Measurements from ENCODE around the gene KCNE1. TPM values are rescaled to one million over a fixed set of nuclear protein-coding genes. Genes with fewer than 3 reads are reported as not detected.

KCNE1 gene
- total and polyA plus RNA-seq, 2 experiments from 2014 or later, result 0.48 to 1.1 TPM

- H2AFZ ChIP-seq, result no peak overlapping the region
- no peaks in the 10 kb centered on the region for H4K20me1 ChIP-seq (ENCODE audit: insufficient read depth, poor library complexity, severe bottlenecking)
- peaks cover 22% of the 10 kb centered on the region for H3K4me1 ChIP-seq (ENCODE audit: insufficient read depth)
- no peaks in the 10 kb centered on the region for H3K27me3 ChIP-seq
- H3K27ac ChIP-seq, result no peak overlapping the region
- H3K9me2 ChIP-seq (replicated peaks; ENCODE audit: insufficient read depth), result no peaks in the 10 kb centered on the region
- no peak overlapping the region for H3K4me2 ChIP-seq
- no peak overlapping the region for H3K4me3 ChIP-seq
- H3K79me2 ChIP-seq, result no peaks in the 10 kb centered on the region
- H3K36me3 ChIP-seq (replicated peaks; ENCODE audit: insufficient read depth, low read depth), result no peaks in the 10 kb centered on the region
- TF ChIP-seq EZH2 (IDR thresholded peaks at IDR 0.05; ENCODE audit: borderline replicate concordance) (no peak), EZH2phosphoT487 (IDR thresholded peaks at IDR 0.05; ENCODE audit: low read depth, severe bottlenecking, unreplicated experiment) (no peak), CTCF (IDR thresholded peaks at IDR 0.05; ENCODE audit: poor library complexity) (no peak)
- 95% methylated on average over 8 of the region's 8 CpGs for WGBS (ENCODE audit: low lambda C conversion rate, missing lambda C conversion rate)
- H3K9me3 ChIP-seq (ENCODE audit: low read depth), result no peaks in the 10 kb centered on the region
- no peak for DNase-seq (ENCODE audit: low spot score)
These were observed 7.7 kb upstream of the KCNE1 start for GRCh38 chr21:34519694-34520093.

GRCh38 chr21:34519016-34519415 lies 7.0 kb upstream of the KCNE1 start:
- peaks cover 16% of the 10 kb centered on the region for H3K4me1 ChIP-seq (ENCODE audit: insufficient read depth)
- no peak overlapping the region for H2AFZ ChIP-seq
- no peaks in the 10 kb centered on the region for H3K36me3 ChIP-seq (replicated peaks; ENCODE audit: insufficient read depth, low read depth)
- TF ChIP-seq EZH2 (IDR thresholded peaks at IDR 0.05; ENCODE audit: borderline replicate concordance) (no peak), EZH2phosphoT487 (IDR thresholded peaks at IDR 0.05; ENCODE audit: low read depth, severe bottlenecking, unreplicated experiment) (no peak), CTCF (IDR thresholded peaks at IDR 0.05; ENCODE audit: poor library complexity) (no peak)
- no peak for DNase-seq (ENCODE audit: low spot score)
- H3K27ac ChIP-seq, result no peak overlapping the region
- no peaks in the 10 kb centered on the region for H3K9me3 ChIP-seq (ENCODE audit: low read depth)
- H3K9me2 ChIP-seq (replicated peaks; ENCODE audit: insufficient read depth), result no peaks in the 10 kb centered on the region
- H4K20me1 ChIP-seq (ENCODE audit: insufficient read depth, poor library complexity, severe bottlenecking), result no peaks in the 10 kb centered on the region
- H3K4me2 ChIP-seq, result no peak overlapping the region
- no peak overlapping the region for H3K4me3 ChIP-seq
- WGBS (ENCODE audit: low lambda C conversion rate, missing lambda C conversion rate), result 79% methylated on average over 4 of the region's 4 CpGs
- H3K79me2 ChIP-seq, result no peaks in the 10 kb centered on the region
- no peaks in the 10 kb centered on the region for H3K27me3 ChIP-seq

GRCh38 chr21:34518301-34518700 lies 6.3 kb upstream of the KCNE1 start:
- no peaks in the 10 kb centered on the region for H3K27me3 ChIP-seq
- H2AFZ ChIP-seq, result no peak overlapping the region
- H4K20me1 ChIP-seq (ENCODE audit: insufficient read depth, poor library complexity, severe bottlenecking), result no peaks in the 10 kb centered on the region
- 91% methylated on average over 5 of the region's 5 CpGs for WGBS (ENCODE audit: low lambda C conversion rate, missing lambda C conversion rate)
- no peak overlapping the region for H3K27ac ChIP-seq
- no peaks in the 10 kb centered on the region for H3K9me2 ChIP-seq (replicated peaks; ENCODE audit: insufficient read depth)
- H3K4me3 ChIP-seq, result no peak overlapping the region
- H3K79me2 ChIP-seq, result no peaks in the 10 kb centered on the region
- DNase-seq (ENCODE audit: low spot score), result no peak
- H3K9me3 ChIP-seq (ENCODE audit: low read depth), result no peaks in the 10 kb centered on the region
- peaks cover 11% of the 10 kb centered on the region for H3K4me1 ChIP-seq (ENCODE audit: insufficient read depth)
- TF ChIP-seq EZH2 (IDR thresholded peaks at IDR 0.05; ENCODE audit: borderline replicate concordance) (no peak), CTCF (IDR thresholded peaks at IDR 0.05; ENCODE audit: poor library complexity) (no peak), EZH2phosphoT487 (IDR thresholded peaks at IDR 0.05; ENCODE audit: low read depth, severe bottlenecking, unreplicated experiment) (no peak)
- H3K4me2 ChIP-seq, result no peak overlapping the region
- no peaks in the 10 kb centered on the region for H3K36me3 ChIP-seq (replicated peaks; ENCODE audit: insufficient read depth, low read depth)

Measured in hepatocyte (in vitro differentiated cells).